ENCODE data around the gene RHOB. TPM values are rescaled to one million over a fixed set of nuclear protein-coding genes. Genes with fewer than 3 reads are reported as not detected.

RHOB gene
- total RNA-seq, 2 donors from 2014 or later = 376 to 784 TPM

DNA sequence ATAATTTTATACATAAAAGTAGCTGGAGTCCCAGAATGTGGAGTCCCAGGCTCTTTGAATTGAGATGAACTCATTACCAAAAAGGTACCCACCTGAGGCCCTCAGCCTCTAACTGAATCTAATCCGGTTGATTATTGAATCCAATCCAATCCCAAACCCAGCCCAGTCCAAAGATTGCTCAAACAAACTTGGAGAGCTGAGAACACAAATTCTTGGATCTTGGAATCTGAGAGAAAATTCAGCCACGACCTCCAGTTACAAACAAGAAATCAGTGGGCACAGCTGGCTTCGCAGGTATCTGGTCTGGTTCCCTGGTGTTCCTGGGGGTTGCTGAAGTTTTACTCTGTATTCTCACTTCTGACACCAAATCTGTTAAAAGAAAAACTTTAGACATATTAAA lies 28.4 kb upstream of the RHOB start:
- no peaks in the 10 kb centered on the region for H3K36me3 ChIP-seq (replicated peaks in 1 of 2; ENCODE audit: insufficient read depth in 1 of 2, low read depth in 2 of 2)
- TF ChIP-seq, protein P1, sequence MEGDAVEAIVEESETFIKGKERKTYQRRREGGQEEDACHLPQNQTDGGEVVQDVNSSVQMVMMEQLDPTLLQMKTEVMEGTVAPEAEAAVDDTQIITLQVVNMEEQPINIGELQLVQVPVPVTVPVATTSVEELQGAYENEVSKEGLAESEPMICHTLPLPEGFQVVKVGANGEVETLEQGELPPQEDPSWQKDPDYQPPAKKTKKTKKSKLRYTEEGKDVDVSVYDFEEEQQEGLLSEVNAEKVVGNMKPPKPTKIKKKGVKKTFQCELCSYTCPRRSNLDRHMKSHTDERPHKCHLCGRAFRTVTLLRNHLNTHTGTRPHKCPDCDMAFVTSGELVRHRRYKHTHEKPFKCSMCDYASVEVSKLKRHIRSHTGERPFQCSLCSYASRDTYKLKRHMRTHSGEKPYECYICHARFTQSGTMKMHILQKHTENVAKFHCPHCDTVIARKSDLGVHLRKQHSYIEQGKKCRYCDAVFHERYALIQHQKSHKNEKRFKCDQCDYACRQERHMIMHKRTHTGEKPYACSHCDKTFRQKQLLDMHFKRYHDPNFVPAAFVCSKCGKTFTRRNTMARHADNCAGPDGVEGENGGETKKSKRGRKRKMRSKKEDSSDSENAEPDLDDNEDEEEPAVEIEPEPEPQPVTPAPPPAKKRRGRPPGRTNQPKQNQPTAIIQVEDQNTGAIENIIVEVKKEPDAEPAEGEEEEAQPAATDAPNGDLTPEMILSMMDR (IDR thresholded peaks at IDR 0.05) = no peak
- no peak for TF ChIP-seq POLR2A (IDR thresholded peaks at IDR 0.05)
- intact Hi-C loops (cut with DNase I) = no loop called here
- ATAC-seq = no peak
- peak overlapping the region in 1 of 4 donors; percentile 59 for H3K27ac ChIP-seq
- no peaks in the 10 kb centered on the region for H3K9me3 ChIP-seq
- 51 to 56% methylated on average over 3 of the region's 3 CpGs for WGBS, 2 donors
- DNase-seq = no peak
- H3K27me3 ChIP-seq = no peaks in the 10 kb centered on the region
- H3K4me1 ChIP-seq = peaks cover 34% of the 10 kb centered on the region
- H3K4me3 ChIP-seq = no peak overlapping the region

DNA sequence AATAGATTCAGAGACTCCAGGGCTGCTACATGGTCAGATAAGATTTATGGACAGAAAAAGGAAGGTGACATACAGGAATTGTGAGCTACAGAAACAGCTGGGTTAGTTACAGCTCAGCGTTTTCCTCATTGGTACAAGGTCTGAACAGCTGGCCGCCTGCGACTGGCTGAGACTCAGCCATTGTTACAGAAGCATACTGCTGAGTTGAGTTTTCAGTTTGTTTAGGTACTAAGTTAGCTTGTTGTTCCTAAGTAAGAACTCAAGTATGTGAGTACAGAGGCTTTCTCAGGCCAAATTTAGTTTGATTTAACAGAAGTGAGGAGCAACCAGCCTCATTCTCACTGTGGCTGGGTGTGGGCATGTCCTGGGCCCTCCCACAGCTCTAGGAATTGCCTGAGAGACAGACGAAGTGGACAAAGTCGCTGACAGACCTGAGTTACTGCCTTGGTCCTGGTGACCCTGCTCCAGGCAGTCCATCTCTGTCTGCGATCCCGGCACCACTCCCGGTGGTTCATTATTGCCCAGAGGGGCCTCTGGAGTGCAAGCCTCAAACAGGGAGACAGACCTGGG lies 27.8 kb upstream of the RHOB start:
- no peaks in the 10 kb centered on the region for H3K9me3 ChIP-seq
- DNase-seq (peak in 2 of 4 donors; percentile 28 to 57), ATAC-seq (no peak)
- H3K36me3 ChIP-seq (replicated peaks in 1 of 2; ENCODE audit: insufficient read depth in 1 of 2, low read depth in 2 of 2) = no peaks in the 10 kb centered on the region
- WGBS, 2 donors = 53 to 72% methylated on average over 3 to 8 of the region's 8 CpGs
- H3K4me3 ChIP-seq = no peak overlapping the region
- H3K27me3 ChIP-seq = no peaks in the 10 kb centered on the region
- TF ChIP-seq, protein P1 (IDR thresholded peaks at IDR 0.05) = no peak
- peak in 1 of 3 donors; percentile 11 for TF ChIP-seq POLR2A (IDR thresholded peaks at IDR 0.05)
- intact Hi-C loops (cut with DNase I) = no loop called here
- H3K27ac ChIP-seq = peak overlapping the region in 1 of 4 donors; percentile 59
- peaks cover 34% of the 10 kb centered on the region for H3K4me1 ChIP-seq

DNA sequence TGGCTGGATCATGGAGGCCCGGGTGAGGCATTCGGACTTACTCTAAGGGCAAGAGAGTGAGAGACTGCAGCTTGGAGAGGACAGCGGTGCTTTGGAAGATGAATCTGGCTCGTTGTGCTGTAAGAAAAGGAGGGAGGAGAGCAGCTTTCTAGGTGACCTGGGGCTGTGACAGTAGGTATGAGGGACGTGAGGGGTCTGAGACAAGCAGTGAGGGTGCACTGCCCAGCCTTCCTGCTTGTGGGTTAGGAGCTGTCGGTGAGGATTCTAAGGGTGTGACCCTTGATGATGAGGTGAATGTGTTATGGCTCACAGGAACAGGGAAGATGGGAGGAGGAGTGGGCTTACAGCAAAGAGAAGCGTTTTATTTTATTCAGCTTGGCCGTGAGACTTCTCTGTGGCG lies 27.1 kb upstream of the RHOB start:
- no peaks in the 10 kb centered on the region for H3K36me3 ChIP-seq (replicated peaks in 1 of 2; ENCODE audit: insufficient read depth in 1 of 2, low read depth in 2 of 2)
- no peak for ATAC-seq
- H3K4me1 ChIP-seq = peaks cover 34% of the 10 kb centered on the region
- 89 to 93% methylated on average over 7 to 9 of the region's 9 CpGs for WGBS, 2 donors
- TF ChIP-seq, protein P1 (IDR thresholded peaks at IDR 0.05) = no peak
- no peak for TF ChIP-seq POLR2A (IDR thresholded peaks at IDR 0.05)
- H3K4me3 ChIP-seq = no peak overlapping the region
- intact Hi-C loops (cut with DNase I) = no loop called here
- no peaks in the 10 kb centered on the region for H3K27me3 ChIP-seq
- DNase-seq = no peak
- no peak overlapping the region for H3K27ac ChIP-seq
- H3K9me3 ChIP-seq = no peaks in the 10 kb centered on the region

DNA sequence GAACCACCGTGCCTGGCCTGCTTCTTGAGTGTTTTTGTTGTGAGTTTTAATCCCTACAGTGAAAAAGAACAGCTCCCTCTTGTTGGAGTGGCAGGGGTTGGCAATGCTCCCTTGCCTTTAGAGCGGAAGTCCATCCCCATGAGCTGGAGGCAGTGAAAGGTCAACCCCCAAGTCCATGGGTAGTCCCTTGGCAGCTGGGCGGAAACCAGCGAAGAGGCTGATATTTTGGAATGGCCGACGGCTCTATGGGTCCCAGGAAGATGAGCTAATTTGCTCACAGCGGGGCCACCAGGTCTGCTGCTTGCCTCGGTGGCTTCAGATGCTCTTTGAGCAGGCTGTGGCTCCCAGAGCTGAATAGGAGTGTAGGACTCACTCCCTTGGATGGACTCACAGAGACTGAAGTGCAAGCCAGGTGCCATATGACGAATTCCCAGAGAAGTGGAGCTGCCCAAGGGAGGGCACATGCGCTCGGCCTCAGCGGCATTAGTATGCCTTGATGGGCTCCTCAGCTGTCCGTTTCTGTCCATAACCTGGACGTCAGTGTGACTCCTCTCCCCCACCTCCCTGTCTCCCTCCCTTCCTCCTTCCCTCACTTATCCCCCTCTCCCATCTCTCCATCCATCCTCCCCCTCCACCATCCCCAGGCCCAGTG lies 25.4 kb upstream of the RHOB start:
- no peaks in the 10 kb centered on the region for H3K36me3 ChIP-seq (replicated peaks in 1 of 2; ENCODE audit: insufficient read depth in 1 of 2, low read depth in 2 of 2)
- 35 to 56% methylated on average over 11 to 14 of the region's 14 CpGs for WGBS, 2 donors
- intact Hi-C loops (cut with DNase I) = no loop called here
- peak; percentile 66 to 82 (median 76) for DNase-seq
- peaks cover 34% of the 10 kb centered on the region for H3K4me1 ChIP-seq
- peak overlapping the region; percentile 32 to 92 (median 68) for H3K27ac ChIP-seq
- peak; percentile 64 for ATAC-seq
- TF ChIP-seq, protein P1 (IDR thresholded peaks at IDR 0.05) = peak in 3 of 7 experiments; percentile 3 to 10 (median 7)
- TF ChIP-seq POLR2A (IDR thresholded peaks at IDR 0.05) = peak in 2 of 3 donors; percentile 28 to 38
- no peaks in the 10 kb centered on the region for H3K27me3 ChIP-seq
- no peak overlapping the region for H3K4me3 ChIP-seq
- no peaks in the 10 kb centered on the region for H3K9me3 ChIP-seq

Measured in body of pancreas (tissue), 4 donors.